HG03135 (cell line): Measurements from ENCODE around the gene FAIM.
"Not testable (repeated sequence)": the region's sequence is repeated elsewhere in the genome, so short reads cannot be mapped to it uniquely, and the experiment has no call there.

Experiments
- ATAC-seq: cut with Tn5 transposase; IDR thresholded peaks from one replicate; pipeline ENCODE4 v1.9.1; 2021; ENCODE audit warnings: mild to moderate bottlenecking, moderate library complexity; ENCODE audit not compliant: unreplicated experiment

The FAIM gene

DNA sequence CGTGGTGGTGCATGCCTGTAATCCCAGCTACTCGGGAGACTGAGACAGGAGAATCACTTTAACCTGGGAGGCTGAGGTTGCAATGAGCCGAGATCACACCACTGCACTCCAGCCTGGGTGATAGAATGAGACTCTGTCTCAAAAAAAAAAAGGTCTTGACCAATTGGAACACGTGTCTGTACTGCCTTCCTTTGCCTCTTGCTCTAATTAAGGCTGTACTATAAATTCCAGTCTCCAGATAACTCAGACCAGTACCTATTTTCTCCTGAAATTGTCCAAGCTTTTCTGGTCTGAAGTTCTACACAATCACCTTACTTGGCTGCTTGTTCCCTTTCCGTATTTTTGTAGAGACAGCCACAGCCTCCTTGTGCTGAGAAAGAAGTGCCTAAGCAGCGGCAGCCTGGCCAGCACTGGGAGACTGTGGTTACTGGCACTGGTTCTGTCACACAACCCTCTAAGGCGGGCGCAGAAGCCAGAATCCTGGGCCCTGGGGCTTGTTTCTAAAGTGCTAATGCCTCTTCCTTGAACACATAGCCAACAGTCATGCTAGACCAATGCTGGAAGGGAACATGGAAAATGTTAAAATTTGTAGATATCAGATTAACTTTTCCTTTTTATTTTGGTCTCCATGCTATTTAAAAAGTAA is 8.3 kb upstream of the FAIM start:
- ATAC-seq: no peak

DNA sequence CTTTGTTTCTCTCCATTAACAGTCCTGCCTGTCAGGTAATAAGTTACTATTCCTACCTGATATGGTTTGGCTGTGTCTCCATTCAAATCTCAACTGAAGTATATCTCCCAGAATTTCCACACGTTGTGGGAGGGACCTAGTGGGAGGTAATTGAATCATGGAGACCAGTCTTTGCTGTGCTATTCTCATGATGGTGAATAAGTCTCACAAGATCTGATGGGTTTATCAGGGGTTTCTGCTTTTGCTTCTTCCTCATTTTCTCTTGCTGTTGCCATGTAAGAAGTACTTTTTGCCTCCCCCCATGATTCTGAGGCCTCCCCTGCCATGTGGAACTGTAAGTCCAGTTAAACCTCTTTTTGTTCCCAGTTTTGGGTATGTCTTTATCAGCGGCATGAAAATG is 6.9 kb upstream of the FAIM start:
- not testable (repeated sequence) for ATAC-seq

DNA sequence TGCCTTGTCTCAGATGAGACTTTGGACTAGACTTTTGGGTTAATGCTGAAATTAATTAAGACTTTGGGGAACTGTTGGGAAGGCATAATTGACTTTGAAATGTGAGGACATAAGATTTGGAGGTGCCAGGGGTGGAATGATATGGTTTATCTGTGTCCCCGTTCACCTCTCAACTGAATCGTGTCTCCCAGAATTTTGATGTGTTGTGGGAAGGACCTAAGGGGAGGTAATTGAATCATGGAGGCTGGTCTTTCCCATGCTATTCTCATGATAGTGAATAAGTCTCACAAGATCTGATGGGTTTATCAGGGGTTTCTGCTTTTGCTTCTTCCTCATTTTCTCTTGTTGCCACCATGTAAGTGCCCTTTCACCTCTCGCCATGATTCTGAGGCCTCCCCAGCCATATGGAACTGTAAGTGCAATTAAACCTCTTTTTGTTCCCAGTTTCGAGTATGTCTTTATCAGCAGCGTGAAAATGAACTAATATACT is 4.4 kb upstream of the FAIM start:
- ATAC-seq: not testable (repeated sequence)

DNA sequence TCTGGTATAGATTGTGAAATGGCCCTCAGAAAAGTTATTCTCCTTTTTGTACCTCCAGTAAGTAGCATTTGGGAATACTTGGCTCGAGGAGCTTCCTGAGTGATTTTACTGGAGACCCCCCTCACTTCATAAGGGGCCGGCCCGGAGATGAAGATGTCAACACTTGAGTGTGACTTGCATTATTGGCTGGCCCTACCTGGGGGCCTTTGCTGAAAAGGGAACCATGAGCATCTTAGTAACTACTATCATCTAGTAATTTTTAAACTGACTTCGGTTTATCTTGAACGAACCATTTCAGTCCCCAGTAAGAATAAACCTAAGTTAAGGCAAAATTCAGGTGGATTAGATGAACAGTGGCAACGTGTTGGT is 1.3 kb downstream of the FAIM start:
- ATAC-seq: no peak

DNA sequence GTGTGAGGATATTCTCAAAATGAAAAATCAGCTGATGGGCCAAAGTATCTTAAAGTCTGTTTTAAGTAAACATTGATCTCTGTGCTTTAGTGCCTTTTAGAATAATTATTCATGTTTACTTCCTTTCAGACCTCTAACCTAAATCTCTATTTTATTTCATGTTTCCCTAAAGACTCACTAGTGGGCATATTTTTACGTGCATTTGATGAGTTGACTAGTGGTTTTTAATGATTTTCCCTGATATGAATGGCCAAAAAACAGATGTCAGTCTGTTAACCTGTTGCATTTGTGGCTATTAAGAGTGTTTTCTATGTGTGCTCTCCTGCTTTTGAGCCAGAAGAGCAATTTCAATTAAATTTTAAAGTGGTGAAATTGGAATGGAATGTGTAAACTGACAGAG is 6.9 kb downstream of the FAIM start:
- no peak for ATAC-seq

DNA sequence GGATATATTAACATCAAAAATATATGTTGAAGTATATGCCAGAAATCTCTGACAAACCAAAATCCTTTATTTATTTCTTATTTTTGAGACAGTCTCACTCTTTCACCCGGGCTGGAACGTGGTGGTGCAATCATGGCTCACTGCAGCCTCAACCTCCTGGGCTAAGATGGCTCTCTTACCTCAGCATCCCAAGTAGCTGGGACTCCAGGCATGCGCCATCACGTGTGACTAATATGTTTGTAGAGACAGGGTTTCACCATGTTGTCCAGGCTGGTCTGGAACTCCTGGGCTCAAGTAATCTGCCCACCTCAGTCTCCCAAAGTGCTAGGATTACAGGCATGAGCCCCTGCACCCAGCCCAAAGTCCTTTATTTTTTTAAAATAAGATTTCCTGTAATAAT is 11.9 kb downstream of the FAIM start:
- no peak for ATAC-seq

DNA sequence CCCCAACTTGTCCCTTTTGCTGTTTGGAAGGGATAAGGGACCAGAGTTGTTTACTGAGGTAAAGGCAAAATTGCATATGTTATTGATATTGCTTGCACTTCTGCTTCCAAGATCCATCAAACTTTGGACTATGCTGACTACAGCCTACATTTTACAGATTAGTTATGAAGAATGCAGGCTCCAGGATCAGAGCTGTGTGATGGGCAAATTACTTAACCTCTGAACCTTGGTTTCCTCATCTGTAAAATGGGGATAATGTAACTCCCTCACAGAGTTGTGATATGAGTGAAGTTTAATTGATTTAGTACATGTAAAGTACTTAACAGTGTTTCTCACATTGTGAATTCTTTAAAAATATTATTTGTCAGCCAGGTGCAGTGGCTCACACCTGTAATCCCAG is 15.9 kb downstream of the FAIM start:
- no peak for ATAC-seq

DNA sequence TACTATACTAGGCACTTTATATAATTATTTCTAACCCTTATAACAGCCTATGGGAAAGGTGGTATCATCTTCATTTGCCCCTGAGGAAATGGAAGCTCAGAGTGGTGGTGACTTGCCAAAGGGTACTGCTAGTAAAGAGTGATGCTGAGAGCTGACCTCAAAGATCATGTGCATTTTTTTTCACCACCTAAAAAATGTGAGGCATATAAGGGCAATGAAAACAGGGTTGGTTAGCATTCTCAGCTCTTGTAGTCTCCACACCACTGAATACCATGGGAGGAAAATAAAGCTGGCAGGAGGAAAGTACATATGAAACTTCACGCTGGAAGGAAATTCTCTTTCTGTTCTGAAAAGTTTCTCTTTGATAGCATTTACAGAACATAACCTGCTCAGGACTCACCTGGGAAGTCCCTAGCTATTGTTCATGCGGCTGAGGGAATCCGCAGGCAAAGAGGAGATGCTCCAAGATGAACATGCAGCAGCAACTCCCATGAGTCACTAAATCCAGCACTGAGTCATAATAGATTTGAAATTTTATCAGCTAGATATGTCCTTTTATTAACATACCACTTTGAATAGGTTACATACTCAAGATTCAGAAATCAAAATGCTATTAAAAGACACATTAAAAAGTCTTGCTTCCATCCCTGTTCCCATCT is 17.3 kb downstream of the FAIM start:
- no peak for ATAC-seq

DNA sequence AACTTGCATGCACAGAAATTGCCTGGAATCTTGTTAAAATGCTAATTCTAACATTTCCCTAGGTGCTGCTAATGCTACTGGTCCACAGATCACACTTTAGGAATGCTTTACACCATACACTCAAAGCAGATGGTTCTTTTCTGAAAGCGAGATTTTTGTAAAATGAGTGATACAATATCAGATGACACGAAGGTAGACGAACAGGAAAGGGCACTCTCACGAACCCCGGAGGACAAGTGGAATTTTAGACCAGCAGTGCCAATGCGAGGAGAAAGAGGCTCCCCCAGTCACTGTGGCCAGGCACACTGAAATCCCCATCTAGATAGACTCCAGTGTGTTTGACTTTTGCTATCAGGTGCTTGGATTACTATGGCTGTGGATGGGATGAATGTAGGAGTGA is 21.0 kb downstream of the FAIM start:
- no peak for ATAC-seq

DNA sequence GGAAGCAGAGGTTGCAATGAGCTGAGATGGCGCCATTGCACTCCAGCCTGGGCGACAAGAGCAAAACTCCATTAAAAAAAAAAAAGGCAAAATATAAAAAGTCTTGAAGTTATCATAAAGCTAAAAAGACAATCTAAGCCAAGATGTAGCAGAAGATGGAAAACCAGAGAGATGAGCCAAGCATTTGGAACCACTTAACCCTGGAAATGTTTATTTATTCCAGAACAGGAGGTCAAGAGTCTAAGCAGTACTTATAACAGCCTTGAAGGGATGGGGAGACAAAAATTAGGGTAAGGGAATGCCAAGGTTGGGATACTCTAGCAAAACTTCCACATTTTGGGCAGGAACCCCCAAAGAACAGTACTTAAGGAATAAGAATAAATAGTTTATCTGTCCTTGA is 30.1 kb downstream of the FAIM start:
- no peak for ATAC-seq

DNA sequence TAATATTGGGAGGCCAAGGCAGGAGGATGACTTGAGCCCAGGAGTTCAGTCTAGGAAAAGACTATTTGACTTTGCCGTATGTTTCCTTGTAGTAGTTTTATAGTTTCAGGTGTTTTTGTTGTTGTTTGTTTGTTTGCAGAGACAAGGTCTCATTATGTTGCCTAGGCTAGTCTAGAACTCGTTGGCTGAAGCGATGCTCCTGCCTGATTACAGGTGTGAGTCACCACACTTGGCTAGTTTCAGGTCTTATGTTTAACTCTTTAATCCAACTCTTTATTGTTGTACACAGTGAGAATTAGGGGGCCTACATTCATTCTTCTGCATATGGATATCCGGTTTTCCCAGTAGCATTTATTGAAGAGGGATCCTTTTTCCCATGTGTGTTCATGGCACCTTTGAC is 32.0 kb downstream of the FAIM start:
- no peak for ATAC-seq

DNA sequence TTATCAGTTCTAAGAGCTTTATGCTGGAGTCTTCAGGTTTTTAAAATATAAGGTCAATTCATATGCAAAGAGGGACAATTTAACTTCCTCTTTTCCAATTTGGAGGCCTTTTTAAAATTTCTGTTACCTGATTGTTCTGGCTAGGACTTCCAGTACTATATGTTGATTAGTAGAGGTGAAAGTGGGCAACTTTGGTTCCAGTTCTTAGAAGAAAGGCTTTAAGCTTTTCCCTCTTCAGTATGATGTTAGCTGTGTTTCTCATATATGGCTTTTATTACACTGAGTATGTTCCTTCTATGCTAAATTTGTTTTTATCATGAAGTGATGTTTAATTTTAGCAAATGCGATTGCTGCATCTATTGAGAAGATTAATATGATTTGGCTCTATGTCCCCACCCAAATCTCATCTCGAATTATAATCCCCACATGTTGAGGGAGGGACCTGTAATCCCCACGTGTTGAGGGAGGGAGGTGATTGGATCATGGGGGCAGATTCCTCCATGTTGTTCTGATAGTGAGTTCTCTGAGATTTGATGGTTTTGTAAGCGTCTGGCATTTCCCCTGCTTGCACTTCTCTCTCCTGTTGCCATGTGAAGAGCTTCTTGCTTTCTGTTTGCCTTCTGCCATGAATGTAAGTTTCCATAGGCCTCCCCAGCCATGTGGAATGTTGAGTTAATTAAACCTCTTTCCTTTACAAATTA is 33.8 kb downstream of the FAIM start:
- no peak for ATAC-seq

DNA sequence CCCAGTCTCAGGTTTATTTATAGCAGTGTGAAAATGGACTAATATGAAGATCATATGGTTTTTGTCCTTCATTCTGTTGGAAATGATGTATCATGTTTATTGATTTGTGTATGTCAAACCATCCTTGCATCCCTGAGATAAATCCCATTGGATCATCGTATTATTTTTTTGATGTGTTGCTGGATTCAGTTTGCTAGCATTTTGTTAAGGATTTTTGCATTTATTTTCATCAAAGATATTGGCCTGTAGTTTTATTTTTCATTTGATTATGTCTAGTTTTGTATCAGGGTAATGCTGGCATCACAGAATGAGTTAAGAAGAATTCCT is 34.3 kb downstream of the FAIM start:
- no peak for ATAC-seq

DNA sequence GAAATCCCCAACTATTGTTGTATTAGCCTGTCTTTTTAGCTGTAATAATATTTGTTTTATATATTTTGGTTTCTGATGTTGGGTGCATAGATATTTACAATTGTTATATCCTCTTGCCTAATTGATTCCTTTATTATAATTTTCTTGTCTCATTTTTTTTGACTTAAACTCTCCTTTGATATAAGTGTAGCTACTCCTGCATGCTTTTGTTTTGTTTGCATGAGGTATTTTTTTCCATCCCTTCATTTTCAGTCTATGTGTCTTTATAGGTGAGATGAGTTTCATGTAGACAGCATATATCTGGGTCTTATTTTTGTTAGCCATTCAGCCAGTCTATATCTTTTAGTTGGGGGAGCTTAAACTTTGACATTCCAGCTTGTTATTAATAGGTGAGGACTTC is 37.4 kb downstream of the FAIM start:
- no peak for ATAC-seq

DNA sequence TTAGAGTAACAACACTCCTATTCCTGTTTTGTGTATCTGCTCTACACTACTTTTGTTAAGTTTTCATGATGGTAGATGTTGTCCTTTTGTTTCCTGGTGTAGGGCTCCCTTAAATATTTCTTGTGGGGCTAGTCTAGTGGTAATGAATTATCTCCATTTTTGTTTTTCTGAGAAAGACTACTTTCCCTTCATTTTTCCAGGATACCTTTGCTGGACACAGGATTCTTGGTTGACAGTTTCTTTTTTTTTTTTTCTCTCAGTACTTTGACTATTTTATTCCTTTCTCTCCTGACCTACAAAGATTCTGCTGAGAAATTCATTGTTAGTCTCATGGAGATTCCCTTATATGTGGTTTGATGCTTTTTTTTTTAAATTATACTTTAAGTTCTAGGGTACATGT is 37.9 kb downstream of the FAIM start:
- no peak for ATAC-seq

DNA sequence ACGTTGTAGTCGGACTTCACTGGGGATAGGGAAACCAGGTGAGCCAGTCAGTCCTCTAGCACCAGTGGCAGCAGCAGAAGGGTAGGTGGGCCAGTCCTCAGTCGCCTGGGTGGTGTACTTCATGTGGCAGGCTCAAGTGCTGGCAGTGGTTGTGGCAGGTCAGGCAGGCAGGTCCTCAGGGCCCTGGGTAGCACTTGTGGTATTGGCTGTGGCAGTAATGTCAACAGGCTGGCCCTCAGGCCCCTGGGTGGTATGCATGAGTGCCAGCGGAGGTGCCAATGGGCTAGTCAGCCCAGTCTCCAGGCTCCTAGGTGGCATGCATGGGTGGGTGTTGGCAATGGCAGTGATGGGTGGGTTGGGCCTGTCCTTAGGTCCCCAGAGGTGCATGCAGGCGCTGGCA is 40.6 kb downstream of the FAIM start:
- ATAC-seq: no peak

DNA sequence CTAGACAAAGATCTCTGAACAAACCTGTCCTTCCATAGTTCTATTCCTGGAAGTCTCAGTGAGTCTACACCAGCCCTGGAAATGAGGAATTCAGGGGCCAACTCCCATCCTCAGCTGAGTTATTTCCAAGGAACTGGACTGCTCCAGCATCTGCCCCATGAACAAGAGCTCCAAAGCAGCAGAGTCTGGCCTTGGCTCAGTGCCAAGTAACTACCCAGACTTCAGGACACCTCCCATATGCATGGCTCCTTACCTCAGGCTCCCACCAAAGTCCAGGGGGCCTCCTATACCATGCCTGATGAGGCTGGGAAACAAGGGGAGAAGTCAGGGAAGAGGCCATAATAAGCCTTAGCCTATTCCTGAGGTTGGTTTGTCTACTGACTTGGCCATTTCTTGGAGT is 45.0 kb downstream of the FAIM start:
- ATAC-seq: no peak

DNA sequence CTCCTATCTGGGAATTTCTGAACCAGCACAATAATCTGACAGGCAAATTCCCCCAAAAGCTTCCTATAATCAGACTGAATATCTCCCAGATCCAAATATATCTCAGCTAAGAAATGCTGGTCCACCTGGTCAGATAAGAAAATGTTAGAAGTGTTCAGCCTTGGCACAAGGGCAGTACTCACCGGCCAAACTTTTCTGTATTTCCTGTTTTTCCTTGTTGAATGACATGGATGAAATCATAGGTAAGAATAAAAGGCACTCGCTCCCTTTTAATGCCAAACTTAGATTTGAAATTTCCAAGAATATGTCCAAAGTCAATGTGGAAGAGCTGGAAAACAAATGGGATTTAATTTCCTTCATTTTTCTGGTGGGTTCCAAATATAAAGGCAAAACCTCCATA is 48.9 kb downstream of the FAIM start:
- no peak for ATAC-seq

DNA sequence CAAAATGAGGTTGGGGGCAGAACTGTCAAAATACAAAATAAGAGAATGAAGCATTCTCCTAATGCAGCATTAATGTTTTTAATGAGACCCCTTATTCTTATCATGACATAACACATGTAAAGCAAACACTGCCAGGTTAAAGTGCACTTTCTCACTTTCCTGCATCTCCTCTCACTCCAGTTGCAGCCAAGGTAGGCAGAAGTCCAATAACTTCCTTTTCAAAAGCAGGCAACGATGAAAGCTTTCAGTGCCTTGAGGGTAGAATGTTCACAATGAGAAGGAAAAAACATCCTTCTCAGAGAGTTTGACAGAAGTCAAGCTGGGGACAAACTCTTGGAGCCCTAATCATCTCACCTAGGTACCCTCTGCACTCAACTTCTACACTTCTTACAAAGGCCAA is 59.5 kb downstream of the FAIM start:
- ATAC-seq: no peak

DNA sequence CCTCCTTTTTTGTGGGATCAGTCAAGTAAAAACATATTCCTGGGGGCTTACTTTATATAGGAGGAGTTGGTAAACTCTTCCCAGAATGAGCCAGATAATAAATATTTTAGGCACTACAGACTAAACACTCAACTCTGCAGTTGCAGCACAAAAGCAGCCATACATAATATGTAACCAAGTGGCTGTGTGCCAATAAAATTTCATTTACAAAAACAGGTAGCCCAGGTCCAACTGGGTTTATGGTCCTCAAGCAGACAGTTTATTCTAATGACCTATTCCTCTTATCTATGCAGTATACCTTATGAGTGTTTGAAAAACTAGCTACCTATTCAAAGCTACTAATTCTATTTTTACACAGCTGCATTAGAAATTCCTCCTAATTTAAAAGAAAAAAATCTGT is 61.8 kb downstream of the FAIM start:
- no peak for ATAC-seq

DNA sequence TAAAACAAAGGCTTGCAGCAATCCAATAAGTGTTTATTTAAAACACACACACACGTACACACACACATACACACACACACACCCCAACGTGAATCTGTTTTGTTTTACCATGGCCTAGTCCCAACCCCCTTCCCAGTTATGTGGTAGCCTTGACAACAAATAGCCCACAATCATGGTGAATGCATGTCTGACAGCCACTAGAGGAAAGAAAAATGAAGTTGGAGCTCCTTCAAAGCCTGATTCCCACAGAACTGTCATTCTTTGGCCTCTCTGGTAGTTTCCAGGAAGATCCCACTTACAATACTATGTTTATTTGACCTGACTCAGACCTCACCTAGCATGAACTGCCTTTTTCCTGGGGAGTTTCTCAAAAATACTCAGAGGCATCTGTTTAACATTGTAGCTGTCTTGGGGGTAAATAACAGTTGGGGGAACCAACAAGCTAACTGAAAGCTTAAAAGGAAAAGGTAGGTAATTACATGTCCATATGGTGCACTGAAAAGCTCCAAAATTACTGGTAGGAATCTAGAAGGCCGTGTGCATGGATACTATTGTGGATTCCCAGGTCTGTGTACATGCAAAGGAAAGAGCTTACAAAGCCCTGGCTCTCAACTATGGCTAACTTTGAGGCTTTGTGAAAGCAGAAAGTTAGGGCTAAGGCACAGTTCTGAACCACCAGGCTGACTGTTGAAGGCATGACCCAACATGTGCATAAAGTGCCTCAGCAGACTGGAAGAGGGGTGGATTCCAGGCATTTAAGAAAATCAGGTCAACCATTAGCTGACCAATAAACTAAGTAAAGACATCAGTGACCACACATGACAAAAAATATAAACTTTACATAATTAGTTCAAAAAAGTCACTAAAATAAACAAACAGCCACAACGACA is 65.3 kb downstream of the FAIM start:
- no peak for ATAC-seq

DNA sequence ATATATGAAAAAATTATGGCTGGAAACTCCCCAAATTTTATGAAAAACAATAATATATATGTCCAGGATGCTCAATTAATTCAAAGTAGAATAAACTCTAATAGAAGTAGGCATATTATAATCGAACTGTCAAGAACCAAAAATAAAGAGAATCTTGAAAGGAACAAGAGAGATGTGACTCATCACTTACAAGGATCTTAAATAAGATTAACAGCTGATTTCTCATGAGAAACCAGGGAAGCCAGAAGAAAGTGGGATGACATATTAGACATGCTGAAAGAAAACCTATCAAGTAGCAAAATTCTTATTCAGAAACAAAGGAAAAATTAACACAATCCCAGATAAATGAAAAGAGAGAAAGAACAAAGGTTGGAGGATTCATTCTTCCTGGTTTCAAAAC is 66.8 kb downstream of the FAIM start:
- no peak for ATAC-seq
